Hair follicle dermal papilla cell (primary cell): ENCODE measurements around the gene CYB561D2. TPM values are rescaled to one million over a fixed set of nuclear protein-coding genes. Genes with fewer than 3 reads are reported as not detected.

ENCODE experiments used
- total RNA-seq: library from RNA; depleted of rRNA; stranded (reverse); fragments of >200 nt; gene quantifications from 2 replicates; pipeline ENCODE4 v1.2.3, GENCODE V29; 2012

The CYB561D2 gene
- 19.1 and 21.9 TPM in 2 replicates for total RNA-seq

GRCh38 chr3:50350527-50351322 lies at the start of gene CYB561D2, which contains the start of gene NPRL2:
TSS of gene CYB561D2 (plus strand) at chr3:50350862. CDS start at chr3:50351434, 572 bp downstream.
TSS of gene NPRL2 (minus strand) at chr3:50350775. CDS start at chr3:50350652, 123 bp downstream.

DNA sequence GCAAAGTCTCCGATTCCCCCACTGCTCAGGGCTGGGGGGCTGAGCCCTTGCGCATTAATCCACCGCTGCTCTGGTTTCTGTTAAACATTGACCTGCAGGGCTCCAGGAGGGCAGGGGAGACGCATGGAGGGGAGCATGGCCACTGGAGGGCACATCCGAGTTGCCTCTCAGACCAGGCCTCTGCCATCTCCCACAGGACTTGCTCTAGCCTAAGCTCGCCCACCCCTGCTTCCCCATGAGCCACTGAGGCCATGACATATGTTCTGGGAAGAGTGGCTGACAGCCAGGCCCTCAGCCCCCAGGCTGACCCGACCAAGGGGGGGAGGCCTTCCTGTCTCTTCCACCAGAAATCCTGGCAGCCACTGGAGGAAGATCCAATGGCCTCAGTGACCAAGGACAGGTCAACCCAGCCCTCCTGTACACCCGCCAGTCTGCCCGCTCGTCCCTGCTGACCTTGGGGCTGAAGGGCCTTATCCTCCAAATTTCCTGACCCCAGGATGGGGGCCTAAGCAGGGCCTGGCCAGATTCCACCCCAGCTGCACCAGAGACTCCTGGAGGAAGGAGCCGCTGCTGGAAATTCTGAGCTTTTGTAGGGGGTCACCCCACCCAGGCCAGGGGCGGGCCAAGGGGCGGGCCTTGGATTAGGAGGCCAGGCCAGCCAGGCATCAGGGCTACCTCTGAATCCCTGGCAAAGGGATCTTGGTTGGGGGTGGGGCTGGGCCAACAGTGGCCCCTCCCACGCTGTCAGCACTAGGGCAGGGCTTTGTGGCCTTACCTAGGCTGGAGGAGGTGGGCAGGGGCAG lies 47.4 kb upstream of the CYB561D2 start, which contains the start of gene HYAL1:
TSS of gene HYAL1 (minus strand) at position 562 of the 803 bp plus-strand sequence. CDS start 618 bp downstream, outside the sequence.

DNA sequence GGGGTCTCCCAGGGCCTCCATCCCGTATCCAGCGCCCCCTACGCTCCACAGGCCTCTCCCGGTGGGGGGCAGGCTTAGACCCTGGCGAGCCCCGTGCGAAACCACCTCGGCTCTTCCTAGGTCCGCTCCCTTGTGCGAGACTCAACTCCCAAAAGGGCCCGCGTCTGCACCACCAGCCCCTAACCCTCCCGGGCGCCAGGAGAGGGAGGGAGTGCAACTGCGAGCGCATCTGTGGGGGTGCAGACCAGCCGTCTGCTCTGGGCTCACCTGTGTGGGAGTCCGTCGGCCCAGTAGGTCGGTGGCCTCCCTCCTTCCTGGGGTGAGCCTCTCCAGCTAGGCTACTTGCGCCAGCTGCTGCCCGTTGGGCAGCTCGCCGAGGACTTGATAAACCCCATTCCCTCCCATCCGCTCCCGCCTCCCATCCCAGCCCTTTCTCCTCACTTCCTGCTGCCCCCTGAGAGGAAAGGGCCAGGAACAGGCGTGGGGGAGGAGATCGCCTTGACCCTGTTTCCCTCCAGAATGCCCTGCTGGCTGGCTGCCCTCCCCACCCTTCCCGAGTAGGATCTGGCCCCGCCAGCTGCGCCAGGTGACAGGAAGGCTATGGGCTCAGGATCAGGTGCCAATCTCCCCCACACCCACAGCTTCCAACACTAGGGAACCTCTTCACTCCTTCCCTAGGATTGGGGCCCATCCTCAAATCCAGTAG lies 28.1 kb upstream of the CYB561D2 start, which contains the start of gene HYAL2:
TSS of gene HYAL2 (minus strand) at position 360 of the 706 bp plus-strand sequence. CDS start 2,256 bp downstream, outside the sequence.

DNA sequence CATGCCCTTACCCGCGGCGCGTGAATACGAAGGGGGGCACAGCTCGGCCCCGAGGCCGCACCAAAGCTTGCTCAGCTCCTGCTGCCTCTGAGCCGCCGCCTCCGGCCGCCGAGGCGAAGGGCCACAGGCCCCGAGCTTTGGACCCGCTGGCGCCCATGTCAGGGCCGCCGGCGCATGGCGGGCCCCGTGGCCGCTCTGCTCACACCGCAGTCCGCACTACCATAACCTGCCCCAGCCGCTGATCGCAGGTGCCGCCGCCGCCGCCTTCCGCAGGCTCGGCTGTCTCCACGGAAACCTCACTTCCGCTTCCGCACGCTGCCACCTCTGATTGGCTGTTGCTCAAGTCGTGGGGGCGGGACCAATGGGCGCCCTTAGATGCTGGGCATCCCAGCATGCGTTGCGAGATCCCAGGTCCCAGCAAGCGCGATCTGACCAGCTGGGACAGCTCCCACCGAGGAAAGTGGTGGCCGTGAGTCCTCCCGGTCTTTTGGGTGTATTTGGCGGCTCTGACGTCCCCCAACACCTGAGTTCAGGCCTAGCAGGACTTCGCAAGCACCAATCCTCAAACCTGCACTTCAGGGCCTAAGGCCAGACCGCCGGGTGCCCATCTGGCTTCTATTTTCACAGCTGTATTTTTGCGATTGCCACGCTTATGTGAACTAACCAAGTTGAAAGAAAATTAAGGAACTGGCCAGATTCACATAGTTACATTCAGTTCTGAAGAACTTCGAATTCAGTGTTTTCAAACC lies 22.5 kb upstream of the CYB561D2 start, which contains the start of gene TUSC2:
TSS of gene TUSC2 (minus strand) at position 281 of the 749 bp plus-strand sequence. CDS start at position 157, 124 bp downstream.

DNA sequence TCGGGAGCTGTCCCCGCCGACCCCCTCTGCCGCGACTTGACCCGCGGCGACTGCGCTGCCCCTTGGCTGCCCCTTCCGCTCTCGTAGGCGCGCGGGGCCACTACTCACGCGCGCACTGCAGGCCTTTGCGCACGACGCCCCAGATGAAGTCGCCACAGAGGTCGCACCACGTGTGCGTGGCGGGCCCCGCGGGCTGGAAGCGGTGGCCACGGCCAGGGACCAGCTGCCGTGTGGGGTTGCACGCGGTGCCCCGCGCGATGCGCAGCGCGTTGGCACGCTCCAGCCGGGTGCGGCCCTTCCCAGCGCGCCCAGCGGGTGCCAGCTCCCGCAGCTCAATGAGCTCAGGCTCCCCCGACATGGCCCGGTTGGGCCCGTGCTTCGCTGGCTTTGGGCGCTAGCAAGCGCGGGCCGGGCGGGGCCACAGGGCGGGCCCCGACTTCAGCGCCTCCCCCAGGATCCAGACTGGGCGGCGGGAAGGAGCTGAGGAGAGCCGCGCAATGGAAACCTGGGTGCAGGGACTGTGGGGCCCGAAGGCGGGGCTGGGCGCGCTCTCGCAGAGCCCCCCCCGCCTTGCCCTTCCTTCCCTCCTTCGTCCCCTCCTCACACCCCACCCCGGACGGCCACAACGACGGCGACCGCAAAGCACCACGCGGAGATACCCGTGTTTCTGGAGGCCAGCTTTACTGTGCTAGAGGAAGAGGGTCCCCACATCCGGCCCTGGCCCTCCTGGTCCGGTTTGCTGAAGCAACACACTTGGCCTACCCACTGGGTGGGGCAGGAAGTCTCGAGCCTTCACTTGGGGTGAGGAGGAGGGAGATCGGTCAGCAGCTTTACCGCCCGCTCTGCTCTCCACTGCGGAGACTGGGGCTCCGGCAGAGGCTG lies 10.0 kb upstream of the CYB561D2 start, which contains the start of gene RASSF1:
TSS of gene RASSF1 (minus strand) at position 389 of the 882 bp plus-strand sequence. CDS start at position 358, 31 bp downstream.

DNA sequence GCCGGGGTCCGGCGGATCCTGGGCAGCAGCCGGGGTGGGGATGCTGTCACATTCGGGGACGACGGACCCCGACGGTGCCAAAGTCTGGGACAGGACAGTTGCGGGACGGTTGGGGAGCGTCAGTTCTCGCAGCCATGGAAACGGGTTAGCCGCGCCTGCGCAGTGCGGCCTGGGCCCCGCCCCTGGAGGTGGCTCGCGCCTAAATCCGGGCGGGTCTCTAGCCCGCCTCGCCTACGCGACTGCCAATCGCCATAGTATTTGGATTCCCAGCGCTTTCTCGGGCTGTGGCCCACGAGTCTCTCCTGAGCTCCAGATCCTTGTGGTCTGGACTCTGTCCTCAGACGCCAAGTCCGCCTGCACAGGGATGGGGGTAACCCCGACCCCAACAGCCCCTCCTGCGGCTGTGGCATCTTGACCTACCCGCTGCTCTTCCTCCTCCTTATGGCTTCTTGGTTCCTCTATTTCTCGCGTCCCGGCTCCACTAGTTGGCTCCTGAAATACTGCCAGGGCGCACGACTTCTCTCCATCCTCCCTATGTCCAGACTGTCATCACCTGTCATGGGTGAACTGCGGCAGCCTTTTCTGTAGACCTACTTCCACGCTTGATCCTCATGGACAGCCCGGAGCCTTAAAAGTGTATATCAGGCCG lies 5.0 kb upstream of the CYB561D2 start, which contains the start of gene ZMYND10:
TSS of gene ZMYND10 (minus strand) at position 147 of the 649 bp plus-strand sequence. CDS start 153 bp downstream, outside the sequence.

DNA sequence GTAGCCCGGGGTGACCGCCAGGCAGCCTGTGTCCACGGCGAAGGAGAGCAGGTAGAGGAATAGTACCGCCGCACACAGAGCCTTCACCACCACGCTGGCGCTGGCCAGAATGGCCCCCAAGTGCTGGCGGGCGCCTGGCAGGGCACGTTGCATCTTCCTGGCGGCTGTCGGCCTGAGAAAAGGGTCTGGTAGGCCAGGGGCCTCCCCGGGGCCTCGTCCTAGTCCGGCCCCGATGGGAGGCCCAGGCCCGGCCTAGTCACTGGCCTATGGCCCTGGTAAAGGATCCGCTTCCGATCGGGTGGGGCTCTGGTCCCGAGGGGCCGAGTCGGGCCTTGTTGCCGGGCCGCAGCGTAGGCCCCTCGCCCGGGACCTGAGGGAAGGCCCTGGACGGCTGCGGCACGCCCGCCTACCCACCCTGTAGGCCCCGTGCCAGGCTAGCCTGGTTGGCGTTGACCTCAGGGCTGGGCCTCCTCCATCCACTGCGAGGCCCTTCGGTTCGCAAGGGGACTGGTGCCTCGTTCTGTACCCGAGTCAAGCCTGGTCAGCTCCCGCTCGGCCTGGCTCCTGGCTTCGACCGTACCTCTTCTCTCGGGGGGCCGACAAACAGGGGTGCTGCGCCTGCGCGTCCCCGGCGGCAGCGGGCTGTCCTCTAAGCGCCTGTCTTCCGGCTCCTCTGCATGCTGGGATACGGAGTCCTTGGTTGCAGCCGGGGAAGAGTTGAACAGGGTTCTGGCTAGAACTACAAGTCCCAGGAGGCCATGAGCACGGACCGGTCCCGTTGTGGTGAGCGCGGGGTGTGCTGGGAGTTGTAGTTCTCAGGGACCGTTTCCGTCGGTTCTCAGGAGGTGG lies 8.5 kb downstream of the CYB561D2 start, which contains the start of gene TMEM115:
TSS of gene TMEM115 (minus strand) at position 611 of the 849 bp plus-strand sequence. CDS start at position 153, 458 bp downstream.

Other genes with a start within 250 kb of the CYB561D2 start
- gene SEMA3F, start 195.5 kb upstream of the CYB561D2 start, total RNA-seq, result 3.6 and 4.5 TPM in 2 replicates
- not detected in 2 replicates for gene GNAT1, start 159.3 kb upstream of the CYB561D2 start, total RNA-seq
- not detected in 2 replicates for gene SLC38A3, start 145.6 kb upstream of the CYB561D2 start, total RNA-seq
- gene GNAI2, start 114.7 kb upstream of the CYB561D2 start, total RNA-seq, result 387 and 426 TPM in 2 replicates
- gene SEMA3B, start 81.7 kb upstream of the CYB561D2 start, total RNA-seq, result 2.4 and 4.6 TPM in 2 replicates
- not detected in 2 replicates for gene LSMEM2, start 71.8 kb upstream of the CYB561D2 start, total RNA-seq
- gene IFRD2, start 58.4 kb upstream of the CYB561D2 start, total RNA-seq, result 48.2 and 49.1 TPM in 2 replicates
- 2.1 and 3.8 TPM in 2 replicates for gene HYAL3, start 51.5 kb upstream of the CYB561D2 start, total RNA-seq
- gene NAA80, start 51.5 kb upstream of the CYB561D2 start, total RNA-seq, result 7.6 and 9.4 TPM in 2 replicates
- 0.49 and 0.65 TPM in 2 replicates for gene HYAL1, start 47.3 kb upstream of the CYB561D2 start, total RNA-seq
- gene HYAL2, start 28.1 kb upstream of the CYB561D2 start, total RNA-seq, result 35.0 and 37.5 TPM in 2 replicates
- gene TUSC2, start 22.6 kb upstream of the CYB561D2 start, total RNA-seq, result 13.8 and 15.9 TPM in 2 replicates
- 30.8 and 37.2 TPM in 2 replicates for gene RASSF1, start 10.0 kb upstream of the CYB561D2 start, total RNA-seq
- 0.65 and 2.1 TPM in 2 replicates for gene ZMYND10, start 5.1 kb upstream of the CYB561D2 start, total RNA-seq
- 19.1 TPM in 2 replicates for gene NPRL2, start 87 bp upstream of the CYB561D2 start, total RNA-seq
- 70.3 and 75.8 TPM in 2 replicates for gene TMEM115, start 8.7 kb downstream of the CYB561D2 start, total RNA-seq
- gene CACNA2D2, start 152.8 kb downstream of the CYB561D2 start, total RNA-seq, result 0.12 TPM in 1 of 2 replicates, not detected in the other
- 28.6 and 35.6 TPM in 2 replicates for gene C3orf18, start 216.9 kb downstream of the CYB561D2 start, total RNA-seq
- gene HEMK1, start 218.7 kb downstream of the CYB561D2 start, total RNA-seq, result 13.3 and 16.6 TPM in 2 replicates